HG03460 (cell line): Measurements from ENCODE around the gene USP31.

Experiments
- ATAC-seq: cut with Tn5 transposase; IDR thresholded peaks from one replicate; pipeline ENCODE4 v1.9.1; 2021; ENCODE audit not compliant: unreplicated experiment

Gene USP31

DNA sequence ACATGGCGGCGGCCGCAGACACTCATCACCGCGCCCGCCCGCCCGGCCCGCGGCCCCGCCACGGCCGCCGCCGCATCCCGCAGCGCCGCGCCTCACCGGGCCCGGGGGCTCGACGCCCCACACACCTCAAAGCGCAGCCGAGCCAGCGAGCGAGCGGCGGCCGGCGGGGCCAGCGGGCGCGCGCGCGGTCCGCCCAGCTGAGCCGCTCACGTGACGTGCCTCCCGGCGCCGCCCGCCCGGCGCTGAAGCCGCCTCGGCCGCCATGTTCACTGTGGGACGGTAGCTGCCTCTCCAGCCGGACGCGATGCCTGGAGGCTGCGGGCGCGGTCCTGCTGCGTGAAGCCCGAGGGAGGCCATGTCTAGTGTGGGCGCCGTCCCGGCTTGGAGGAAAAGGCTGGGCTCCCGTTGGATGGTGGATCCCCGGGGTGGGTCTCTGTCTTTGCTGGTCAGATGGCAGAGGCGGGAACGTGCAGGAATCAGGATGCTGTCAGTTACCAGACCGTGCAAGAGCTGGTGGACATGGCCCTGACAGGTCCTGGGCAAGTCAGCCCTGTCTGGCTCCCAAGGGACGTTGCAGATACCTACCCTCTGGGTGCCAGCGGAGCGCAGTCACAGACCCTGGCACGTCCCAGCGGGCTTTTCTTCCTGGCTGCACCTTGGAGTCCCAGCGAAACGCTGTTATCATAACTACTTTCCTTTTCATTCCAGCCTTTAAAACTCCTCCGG, at the start of gene USP31:
Gene USP31 (minus strand): TSS at position 186 of the 726 bp plus-strand sequence. CDS start 182 bp downstream, at position 4.
- peak; percentile 96 for ATAC-seq

GRCh38 chr16:23196539-23196938, 47.3 kb upstream of the USP31 start:
- no peak for ATAC-seq

DNA sequence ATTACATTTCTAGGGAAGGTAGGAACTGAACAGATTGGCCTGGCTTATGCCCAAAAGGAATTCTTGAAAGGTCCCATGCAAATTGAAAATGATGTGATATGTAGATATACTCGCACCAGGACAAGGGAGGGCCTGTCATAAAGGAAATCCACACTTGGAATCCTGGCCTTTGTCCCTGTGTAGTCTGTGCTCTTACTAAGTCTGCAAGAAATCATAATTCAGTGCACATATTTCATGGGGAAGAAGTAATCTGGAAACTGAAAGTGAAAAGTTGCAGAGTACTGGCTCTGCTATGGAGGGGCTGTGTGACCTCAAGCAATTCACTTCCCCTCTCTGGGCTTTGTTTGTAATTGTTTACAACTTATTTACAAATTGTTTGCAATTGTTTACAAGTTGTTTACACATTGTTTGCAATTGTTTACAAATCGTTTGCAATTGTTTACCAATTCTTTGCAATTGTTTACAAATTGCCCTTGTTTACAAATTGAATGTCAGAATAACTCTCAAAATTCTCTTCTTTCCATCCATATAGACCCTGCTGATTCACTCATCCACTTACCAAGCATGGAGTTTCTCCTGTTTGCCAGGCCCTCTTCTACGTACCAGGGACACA, 46.2 kb upstream of the USP31 start:
- no peak for ATAC-seq

DNA sequence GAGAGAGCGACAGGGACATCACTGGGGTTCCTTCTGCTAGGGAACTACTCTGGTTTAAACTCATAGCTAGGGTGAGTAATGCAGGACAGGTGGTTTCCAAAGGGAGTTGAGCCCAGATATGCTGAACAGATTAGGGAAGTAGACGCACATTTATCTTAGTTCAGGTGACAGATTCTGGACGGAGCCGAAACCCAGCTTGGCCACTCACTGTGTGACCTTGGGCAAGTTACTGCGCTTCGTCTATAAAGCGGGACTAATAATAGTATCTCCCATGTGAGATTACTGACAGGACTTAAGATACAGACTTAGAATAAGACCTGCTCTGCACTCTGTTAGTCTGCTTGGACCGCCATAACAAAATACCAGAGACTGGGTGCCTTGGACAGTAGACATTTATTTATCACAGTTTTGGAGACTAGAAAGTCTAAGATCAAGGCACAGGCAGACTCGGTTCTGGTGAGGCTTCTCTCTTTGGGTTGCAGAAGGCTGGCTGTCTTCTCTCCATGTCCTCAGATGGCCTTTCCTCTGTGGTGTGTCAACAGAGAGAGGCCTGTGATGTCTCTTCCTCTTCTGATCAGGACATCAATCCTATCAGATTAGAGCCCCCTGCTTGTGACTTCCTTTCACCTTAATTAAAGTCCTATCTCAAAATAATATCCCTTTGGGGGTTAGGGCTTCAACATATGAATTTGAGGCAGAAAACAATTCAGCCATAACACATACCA, 45.4 kb upstream of the USP31 start:
- ATAC-seq = no peak

DNA sequence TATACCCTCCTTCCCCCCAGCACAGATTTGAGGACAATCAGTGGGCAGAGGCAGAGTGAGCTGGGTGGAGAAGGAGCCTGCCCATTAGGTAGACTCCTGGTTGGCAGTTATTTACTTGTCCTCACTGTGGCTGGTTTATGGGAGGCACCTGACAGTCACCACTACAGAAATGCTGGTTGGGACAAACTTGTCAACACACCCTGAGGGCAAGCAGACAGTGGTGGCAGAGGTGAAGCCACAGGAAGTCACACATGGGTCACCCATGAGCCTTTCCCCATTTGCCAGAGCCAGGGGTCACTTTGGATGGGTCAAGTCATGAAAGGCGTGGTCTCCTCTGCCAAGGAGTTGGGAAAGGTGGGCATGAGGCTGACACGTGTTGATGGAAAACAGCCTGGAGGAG, 39.7 kb upstream of the USP31 start:
- ATAC-seq = no peak

DNA sequence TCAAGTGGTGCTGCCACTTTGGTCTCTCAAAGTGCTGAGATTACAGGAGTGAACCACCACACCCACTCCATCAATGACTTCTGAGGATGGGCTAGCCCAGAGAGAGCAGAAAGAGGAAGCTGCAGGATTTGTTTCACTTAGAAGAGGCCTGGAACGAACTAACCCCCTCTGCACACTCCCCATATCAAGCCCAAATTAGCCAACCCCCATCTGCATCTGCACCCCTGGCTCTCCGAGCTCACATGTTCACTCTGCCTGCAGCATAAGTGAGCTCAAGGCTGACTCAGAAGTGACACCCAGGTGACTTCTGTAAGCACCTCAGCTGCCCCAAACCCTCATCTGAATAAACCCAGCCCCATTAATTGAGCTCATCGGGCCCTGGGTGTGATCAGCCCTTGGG, 38.1 kb upstream of the USP31 start:
- ATAC-seq = no peak

DNA sequence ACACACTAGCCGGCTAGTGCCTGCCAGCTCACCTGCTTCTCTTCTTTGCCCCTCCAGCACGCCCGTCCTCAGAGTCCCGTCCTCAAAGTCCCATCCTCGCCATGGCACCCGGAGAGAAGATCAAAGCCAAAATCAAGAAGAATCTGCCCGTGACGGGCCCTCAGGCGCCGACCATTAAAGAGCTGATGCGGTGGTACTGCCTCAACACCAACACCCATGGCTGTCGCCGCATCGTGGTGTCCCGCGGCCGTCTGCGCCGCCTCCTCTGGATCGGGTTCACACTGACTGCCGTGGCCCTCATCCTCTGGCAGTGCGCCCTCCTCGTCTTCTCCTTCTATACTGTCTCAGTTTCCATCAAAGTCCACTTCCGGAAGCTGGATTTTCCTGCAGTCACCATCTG, 36.9 kb upstream of the USP31 start:
- no peak for ATAC-seq

GRCh38 chr16:23185656-23186055, 36.4 kb upstream of the USP31 start:
- no peak for ATAC-seq

GRCh38 chr16:23183543-23183862, 34.3 kb upstream of the USP31 start:
- no peak for ATAC-seq

- no peak for ATAC-seq
Observed at GRCh38 chr16:23182679-23183542, 33.7 kb upstream of the USP31 start, which contains the start of gene SCNN1G. TSS of gene SCNN1G (plus strand) at chr16:23182745. CDS start at chr16:23186272, 3,527 bp downstream.

DNA sequence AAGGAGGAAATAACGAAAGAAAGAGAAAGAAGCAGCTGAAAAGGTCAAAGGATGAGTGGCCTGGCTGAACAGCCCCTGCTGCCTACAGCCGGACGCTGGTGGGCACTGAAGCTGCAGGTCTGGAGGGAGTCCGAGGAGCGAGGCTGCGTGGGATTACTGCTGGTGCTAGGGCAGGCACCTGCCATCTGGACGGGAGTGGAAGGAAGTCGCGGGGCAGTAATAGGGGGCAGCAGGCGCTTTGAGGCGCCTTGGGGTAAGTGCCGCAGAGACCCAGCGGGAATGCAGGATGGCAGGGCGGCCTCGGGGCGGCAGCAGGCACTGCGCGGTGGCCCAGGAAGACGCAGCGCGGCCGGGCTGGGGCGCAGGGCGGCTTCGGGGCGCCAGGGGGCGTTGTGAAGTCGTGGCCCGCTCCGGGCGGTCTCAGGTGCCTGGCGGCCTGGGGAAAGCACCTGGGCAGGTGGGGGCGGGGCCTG, 33.0 kb upstream of the USP31 start:
- peak; percentile 92 for ATAC-seq

GRCh38 chr16:23181506-23181905, 32.3 kb upstream of the USP31 start:
- ATAC-seq = no peak

DNA sequence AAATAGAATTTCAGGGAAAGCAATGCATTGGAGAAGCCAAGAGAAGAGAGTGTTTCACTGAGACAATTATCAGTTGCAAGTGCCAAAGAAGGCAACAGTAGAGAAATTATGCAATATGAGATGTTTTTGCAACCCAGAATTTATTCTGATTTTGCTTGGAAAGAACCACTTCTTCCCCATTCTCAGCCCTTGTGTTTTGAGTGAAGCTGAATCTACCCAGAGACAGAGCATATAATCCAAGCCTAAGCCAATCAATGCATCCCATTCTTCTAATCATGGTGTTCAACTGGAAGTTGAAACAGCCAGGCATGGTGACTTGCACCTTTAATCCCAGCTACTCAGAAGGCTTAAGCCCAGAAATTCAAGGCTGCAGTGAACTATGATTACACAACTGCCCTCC, 26.4 kb upstream of the USP31 start:
- no peak for ATAC-seq

DNA sequence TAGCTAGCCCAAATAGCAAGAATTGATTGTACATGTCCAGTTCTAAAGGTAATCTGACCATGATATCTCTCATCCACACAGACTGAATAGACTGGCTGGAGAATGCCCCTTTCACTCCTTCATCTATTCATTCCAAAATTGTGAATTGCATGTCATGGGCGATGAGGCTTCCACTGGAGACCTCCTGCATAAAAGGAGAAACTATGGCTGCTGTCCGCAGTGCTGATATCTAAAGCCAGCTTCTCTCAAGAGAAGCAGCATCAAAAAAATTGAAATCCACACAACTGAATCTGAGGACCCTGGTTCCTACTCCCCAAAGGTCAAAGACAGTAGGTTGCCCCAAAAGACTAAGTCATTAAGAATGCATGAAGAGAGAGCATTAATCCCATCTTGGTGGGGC, 25.4 kb upstream of the USP31 start:
- ATAC-seq = no peak

- no peak for ATAC-seq
Observed at GRCh38 chr16:23172994-23173393, 23.7 kb upstream of the USP31 start.

- ATAC-seq = no peak
Observed at GRCh38 chr16:23172583-23172982, 23.3 kb upstream of the USP31 start.

DNA sequence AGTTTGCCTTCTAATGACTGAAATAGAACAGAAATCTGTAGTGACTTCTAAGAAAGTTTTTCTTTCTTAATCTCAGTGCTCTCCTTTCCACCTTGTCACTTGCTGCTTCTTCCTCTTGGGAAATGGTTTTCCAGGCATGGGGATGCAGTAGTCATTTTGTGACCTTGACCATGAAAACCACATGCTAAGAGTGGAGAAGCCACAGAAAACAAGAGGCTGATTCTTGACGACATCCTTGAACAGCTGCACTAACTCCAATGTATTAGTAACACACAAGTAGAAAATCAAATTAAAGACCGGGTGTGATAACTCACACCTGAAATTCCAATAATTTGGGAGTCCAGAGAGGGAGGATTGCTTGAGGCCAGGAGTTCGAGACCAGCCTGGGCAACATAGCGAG, 15.5 kb upstream of the USP31 start:
- ATAC-seq = no peak

- ATAC-seq = no peak
Observed at GRCh38 chr16:23163921-23164320, 14.7 kb upstream of the USP31 start.

DNA sequence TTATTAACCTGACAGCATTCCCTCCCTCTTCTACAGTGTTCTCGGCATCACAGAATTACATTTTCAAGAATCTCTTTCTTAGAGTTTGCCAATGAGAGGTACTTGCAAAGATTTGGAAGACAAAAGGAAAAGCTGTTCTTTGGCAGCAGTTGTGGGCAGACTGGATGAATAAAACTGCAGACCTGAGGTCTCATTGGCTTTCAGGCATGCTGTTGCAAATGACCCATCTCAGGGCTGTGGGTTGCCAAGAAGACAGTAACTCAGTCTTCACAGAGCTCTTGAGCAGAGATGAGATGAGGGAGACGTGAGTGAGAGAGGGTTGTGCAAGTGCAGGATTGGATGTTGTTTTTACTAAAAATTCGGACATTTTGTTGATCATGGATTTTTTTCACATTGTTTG, 11.3 kb upstream of the USP31 start:
- no peak for ATAC-seq

GRCh38 chr16:23160082-23160481, 10.8 kb upstream of the USP31 start:
- ATAC-seq = no peak

GRCh38 chr16:23158114-23158513, 8.9 kb upstream of the USP31 start:
- no peak for ATAC-seq
